NB4 (cell line): ENCODE results near the gene S100A4.
"Not testable (repeated sequence)": the region's sequence is repeated elsewhere in the genome, so short reads cannot be mapped to it uniquely, and the experiment has no call there.

Experiments
- DNase-seq: peaks from one replicate; pipeline ENCODE4 v3.0.0; 2010; ENCODE audit warnings: low read depth
- H3K4me3 ChIP-seq: one replicate; pipeline ENCODE4 v1.5.1; 2011; ENCODE audit warnings: mild to moderate bottlenecking, low read depth, low read length, moderate library complexity
- CTCF ChIP-seq: IDR thresholded peaks from one replicate; pipeline ENCODE4 v1.5.1; 2012; ENCODE audit warnings: low read depth, low read length
- MAX ChIP-seq: IDR thresholded peaks from 2 replicates; pipeline ENCODE4 v1.6.1; 2011; ENCODE audit warnings: low read depth, low read length
- MYC ChIP-seq: IDR thresholded peaks from 2 replicates; pipeline ENCODE4 v1.6.1; 2011; ENCODE audit warnings: low read depth, low read length
- POLR2A ChIP-seq: IDR thresholded peaks from 2 replicates; pipeline ENCODE4 v1.6.1; 2011; ENCODE audit warnings: mild to moderate bottlenecking; ENCODE audit not compliant: insufficient read length; ENCODE audit errors: extremely low read depth

S100A4 gene

GRCh38 chr1:153563483-153563901 lies 17.9 kb upstream of the S100A4 start:
- H3K4me3 ChIP-seq = no peak overlapping the region
- no peak for DNase-seq
- TF ChIP-seq POLR2A = no peak
- no peak for TF ChIP-seq CTCF
- no peak for TF ChIP-seq MAX
- TF ChIP-seq MYC = no peak

- not testable (repeated sequence) for DNase-seq, H3K4me3 ChIP-seq
Measured at GRCh38 chr1:153562021-153562420, 16.4 kb upstream of the S100A4 start.

- no peak for DNase-seq
- no peak for TF ChIP-seq POLR2A
- no peak for TF ChIP-seq CTCF
- no peak for TF ChIP-seq MAX
- no peak for TF ChIP-seq MYC
- H3K4me3 ChIP-seq = no peak overlapping the region
Measured at GRCh38 chr1:153561466-153561985, 15.9 kb upstream of the S100A4 start.

GRCh38 chr1:153560771-153561465 lies 15.3 kb upstream of the S100A4 start:
- H3K4me3 ChIP-seq = no peak overlapping the region
- DNase-seq = no peak
- TF ChIP-seq MYC (no peak), POLR2A (no peak), CTCF (no peak), MAX (no peak)

GRCh38 chr1:153560241-153560640 lies 14.6 kb upstream of the S100A4 start:
- no peak for DNase-seq
- no peak for TF ChIP-seq MYC
- H3K4me3 ChIP-seq = no peak overlapping the region

GRCh38 chr1:153557877-153558276 lies 12.3 kb upstream of the S100A4 start:
- H3K4me3 ChIP-seq = no peak overlapping the region
- no peak for TF ChIP-seq CTCF
- TF ChIP-seq MYC = no peak
- TF ChIP-seq MAX = no peak
- TF ChIP-seq POLR2A = no peak
- no peak for DNase-seq

GRCh38 chr1:153556348-153556747 lies 10.7 kb upstream of the S100A4 start:
- no peak for DNase-seq
- TF ChIP-seq MYC (no peak), POLR2A (no peak), MAX (no peak), CTCF (no peak)

More at GRCh38 chr1:153556348-153556747, 10.7 kb upstream of the S100A4 start:
- H3K4me3 ChIP-seq = no peak overlapping the region
